ENCODE results near the gene OPTC. TPM values are rescaled to one million over a fixed set of nuclear protein-coding genes. Genes with fewer than 3 reads are reported as not detected.

Gene OPTC
- total and polyA plus RNA-seq, 12 donors: 0.07 TPM; not detected in 11

DNA sequence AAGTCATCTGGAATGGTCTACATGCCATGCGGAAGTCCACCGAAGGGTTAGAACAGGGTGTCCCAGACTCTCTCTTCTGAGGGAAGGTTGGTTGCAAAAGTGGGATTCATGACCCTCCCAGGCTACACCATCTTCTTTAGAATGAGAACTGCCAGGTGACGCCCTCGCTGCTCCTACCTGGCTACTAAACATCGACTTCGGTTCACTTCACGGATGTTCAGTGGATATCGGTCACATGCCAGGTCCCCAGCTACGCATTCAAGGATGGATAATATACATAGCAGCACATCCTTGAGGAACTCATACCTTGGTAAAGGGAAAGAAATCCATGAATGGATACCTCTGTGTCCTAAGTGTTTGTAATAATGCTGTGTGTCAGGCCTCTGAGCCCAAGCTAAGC is 3.3 kb upstream of the OPTC start:
- DNase-seq: no peak
- Histone ChIP-seq H3K36me3 (replicated peaks in 1 of 2) (no peaks in the 10 kb centered on the region), H3K27ac (no peak overlapping the region), H3K9me3 (replicated peaks in 1 of 3) (no peaks in the 10 kb centered on the region), H3K27me3 (no peaks in the 10 kb centered on the region), H3K4me1 (replicated peaks in 1 of 2) (peaks cover 0 to 12% of the 10 kb centered on the region in 2 donors), H3K4me3 (no peak overlapping the region)
- intact Hi-C loops (cut with DNase I): no loop called here
- 89 to 96% (median 95%) methylated on average over 9 of the region's 9 CpGs for WGBS, 4 donors
- TF ChIP-seq, protein P1, sequence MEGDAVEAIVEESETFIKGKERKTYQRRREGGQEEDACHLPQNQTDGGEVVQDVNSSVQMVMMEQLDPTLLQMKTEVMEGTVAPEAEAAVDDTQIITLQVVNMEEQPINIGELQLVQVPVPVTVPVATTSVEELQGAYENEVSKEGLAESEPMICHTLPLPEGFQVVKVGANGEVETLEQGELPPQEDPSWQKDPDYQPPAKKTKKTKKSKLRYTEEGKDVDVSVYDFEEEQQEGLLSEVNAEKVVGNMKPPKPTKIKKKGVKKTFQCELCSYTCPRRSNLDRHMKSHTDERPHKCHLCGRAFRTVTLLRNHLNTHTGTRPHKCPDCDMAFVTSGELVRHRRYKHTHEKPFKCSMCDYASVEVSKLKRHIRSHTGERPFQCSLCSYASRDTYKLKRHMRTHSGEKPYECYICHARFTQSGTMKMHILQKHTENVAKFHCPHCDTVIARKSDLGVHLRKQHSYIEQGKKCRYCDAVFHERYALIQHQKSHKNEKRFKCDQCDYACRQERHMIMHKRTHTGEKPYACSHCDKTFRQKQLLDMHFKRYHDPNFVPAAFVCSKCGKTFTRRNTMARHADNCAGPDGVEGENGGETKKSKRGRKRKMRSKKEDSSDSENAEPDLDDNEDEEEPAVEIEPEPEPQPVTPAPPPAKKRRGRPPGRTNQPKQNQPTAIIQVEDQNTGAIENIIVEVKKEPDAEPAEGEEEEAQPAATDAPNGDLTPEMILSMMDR (IDR thresholded peaks at IDR 0.05): no peak
- no peak for TF ChIP-seq POLR2A (IDR thresholded peaks at IDR 0.05)

DNA sequence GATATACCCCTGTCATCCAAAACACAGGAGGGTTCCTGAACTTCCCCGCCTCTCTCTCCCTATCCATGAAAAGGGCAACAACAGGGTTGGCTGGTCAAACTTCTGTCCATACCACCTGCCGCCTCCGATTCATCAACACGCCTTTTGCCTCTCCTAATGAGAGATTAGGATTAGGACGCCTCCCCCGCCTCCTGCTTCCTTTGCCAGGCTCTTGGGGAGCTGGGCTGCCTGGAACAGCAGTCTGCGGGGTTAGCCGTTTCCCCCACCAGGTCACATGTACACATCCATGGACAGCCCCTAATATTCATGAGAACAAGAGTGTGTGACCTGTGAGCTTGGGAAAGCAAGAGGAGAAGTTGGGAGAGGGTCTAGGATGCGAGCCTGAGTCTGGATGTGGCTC is 2.3 kb upstream of the OPTC start:
- WGBS, 4 donors: 74 to 88% (median 75%) methylated on average over 9 of the region's 9 CpGs
- Histone ChIP-seq H3K4me3 (no peak overlapping the region), H3K4me1 (replicated peaks in 1 of 2) (peaks cover 0 to 12% of the 10 kb centered on the region in 2 donors), H3K9me3 (replicated peaks in 1 of 3) (no peaks in the 10 kb centered on the region), H3K36me3 (replicated peaks in 1 of 2) (no peaks in the 10 kb centered on the region), H3K27me3 (no peaks in the 10 kb centered on the region), H3K27ac (no peak overlapping the region)
- no peak for DNase-seq
- intact Hi-C loops (cut with DNase I): no loop called here
- TF ChIP-seq POLR2A (IDR thresholded peaks at IDR 0.05): no peak
- TF ChIP-seq, protein P1 (IDR thresholded peaks at IDR 0.05): no peak

DNA sequence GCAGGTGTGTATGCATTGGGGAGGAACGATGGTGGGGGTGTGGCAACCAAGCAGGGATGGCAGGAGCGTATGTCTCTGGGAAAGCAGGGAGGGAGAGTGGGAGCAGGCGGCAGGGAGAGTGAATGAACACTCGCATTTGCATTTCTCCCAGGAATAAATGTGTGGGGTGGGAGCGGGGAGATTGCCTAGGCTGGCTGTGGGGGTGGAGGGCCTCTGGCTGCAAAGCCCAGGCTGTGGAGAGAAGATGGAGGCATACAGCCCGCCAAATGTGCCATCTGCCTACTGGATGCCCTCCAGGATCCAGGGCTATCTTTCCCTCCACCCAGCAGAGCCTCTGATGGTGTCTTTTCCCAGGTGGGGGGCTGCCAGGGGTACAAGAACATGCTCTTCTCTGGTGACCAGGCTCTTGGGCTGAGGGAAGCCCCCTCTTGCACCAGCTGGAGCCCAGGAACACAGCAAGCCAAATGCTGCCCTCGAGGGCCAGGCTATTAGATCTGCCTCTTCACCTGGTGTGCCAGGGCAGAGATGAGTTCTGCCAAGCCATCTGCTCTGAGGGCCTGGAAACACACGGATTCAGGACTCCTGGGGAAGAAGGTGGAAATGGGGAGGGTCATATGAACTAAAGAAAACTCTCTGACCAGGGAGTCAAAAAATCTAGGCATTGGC is 1.7 kb upstream of the OPTC start:
- TF ChIP-seq, protein P1 (IDR thresholded peaks at IDR 0.05): no peak
- no peak for TF ChIP-seq POLR2A (IDR thresholded peaks at IDR 0.05)
- no peak overlapping the region for H3K4me3 ChIP-seq
- no peaks in the 10 kb centered on the region for H3K36me3 ChIP-seq (replicated peaks in 1 of 2)
- H3K27ac ChIP-seq: no peak overlapping the region
- peaks cover 0 to 8% of the 10 kb centered on the region in 2 donors for H3K4me1 ChIP-seq (replicated peaks in 1 of 2)
- 51 to 63% (median 55%) methylated on average over 7 to 8 of the region's 8 CpGs for WGBS, 4 donors
- DNase-seq: no peak
- intact Hi-C loops (cut with DNase I): no loop called here
- no peaks in the 10 kb centered on the region for H3K9me3 ChIP-seq (replicated peaks in 1 of 3)
- H3K27me3 ChIP-seq: no peaks in the 10 kb centered on the region

- Histone ChIP-seq H3K36me3 (replicated peaks in 1 of 2) (no peaks in the 10 kb centered on the region), H3K4me3 (no peak overlapping the region), H3K27ac (no peak overlapping the region), H3K4me1 (replicated peaks in 1 of 2) (peaks cover 0 to 5% of the 10 kb centered on the region in 2 donors), H3K9me3 (replicated peaks in 1 of 3) (no peaks in the 10 kb centered on the region), H3K27me3 (no peaks in the 10 kb centered on the region)
- intact Hi-C loops (cut with DNase I): no loop called here
- no peak for DNase-seq
- TF ChIP-seq POLR2A (IDR thresholded peaks at IDR 0.05): no peak
- TF ChIP-seq, protein P1 (IDR thresholded peaks at IDR 0.05): no peak
- WGBS, 4 donors: 72 to 88% (median 79%) methylated on average over 6 of the region's 6 CpGs
These were observed 1.2 kb upstream of the OPTC start for GRCh38 chr1:203492748-203493130.
